ENCODE data around the gene APPBP2.

APPBP2 gene

DNA sequence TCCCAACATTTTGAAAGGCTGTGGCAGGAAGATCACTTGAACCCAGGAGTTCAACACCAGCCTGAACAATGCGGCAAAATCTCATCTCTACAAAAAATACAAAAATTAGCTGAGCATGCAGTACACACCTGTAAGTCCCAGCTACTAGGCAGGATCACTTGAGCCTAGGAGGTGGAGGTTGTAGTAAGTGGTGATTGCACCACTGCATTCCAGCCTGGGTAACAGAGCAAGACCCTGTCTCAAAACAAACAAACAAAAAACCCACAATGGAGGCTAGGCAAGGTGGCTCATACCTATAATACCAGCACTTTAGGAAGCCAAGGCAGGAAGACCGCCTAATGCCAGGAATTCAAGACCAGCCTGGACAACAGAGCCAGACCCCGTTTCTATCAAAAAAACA is 12.0 kb downstream of the APPBP2 start:
- TF ChIP-seq, protein P1, sequence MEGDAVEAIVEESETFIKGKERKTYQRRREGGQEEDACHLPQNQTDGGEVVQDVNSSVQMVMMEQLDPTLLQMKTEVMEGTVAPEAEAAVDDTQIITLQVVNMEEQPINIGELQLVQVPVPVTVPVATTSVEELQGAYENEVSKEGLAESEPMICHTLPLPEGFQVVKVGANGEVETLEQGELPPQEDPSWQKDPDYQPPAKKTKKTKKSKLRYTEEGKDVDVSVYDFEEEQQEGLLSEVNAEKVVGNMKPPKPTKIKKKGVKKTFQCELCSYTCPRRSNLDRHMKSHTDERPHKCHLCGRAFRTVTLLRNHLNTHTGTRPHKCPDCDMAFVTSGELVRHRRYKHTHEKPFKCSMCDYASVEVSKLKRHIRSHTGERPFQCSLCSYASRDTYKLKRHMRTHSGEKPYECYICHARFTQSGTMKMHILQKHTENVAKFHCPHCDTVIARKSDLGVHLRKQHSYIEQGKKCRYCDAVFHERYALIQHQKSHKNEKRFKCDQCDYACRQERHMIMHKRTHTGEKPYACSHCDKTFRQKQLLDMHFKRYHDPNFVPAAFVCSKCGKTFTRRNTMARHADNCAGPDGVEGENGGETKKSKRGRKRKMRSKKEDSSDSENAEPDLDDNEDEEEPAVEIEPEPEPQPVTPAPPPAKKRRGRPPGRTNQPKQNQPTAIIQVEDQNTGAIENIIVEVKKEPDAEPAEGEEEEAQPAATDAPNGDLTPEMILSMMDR (IDR thresholded peaks at IDR 0.05; ENCODE audit: control insufficient read depth, extremely low read depth, insufficient read depth) = no peak
- no peak overlapping the region for H3K4me3 ChIP-seq (ENCODE audit: low read depth, low read length)
- DNase-seq (ENCODE audit: low read depth) = no peak

DNA sequence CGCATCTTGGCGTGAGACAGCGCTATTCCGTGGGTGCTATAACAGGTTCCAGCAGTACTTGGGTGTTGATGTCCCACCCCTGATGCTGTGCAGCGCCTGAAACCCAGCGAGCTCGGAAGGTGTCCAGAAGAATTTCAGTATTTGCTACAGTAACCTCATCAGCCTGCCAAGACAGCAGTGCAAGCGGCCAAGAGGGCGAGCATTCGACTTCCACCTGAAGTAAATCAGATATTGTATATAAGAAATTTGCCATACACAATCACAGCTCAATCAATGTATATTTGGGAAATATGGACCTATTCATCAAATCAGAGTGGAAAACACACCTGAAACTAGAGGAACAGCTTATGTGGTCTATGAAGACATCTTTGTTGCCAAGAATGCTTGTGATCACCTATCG is 13.0 kb downstream of the APPBP2 start:
- TF ChIP-seq, protein P1 (IDR thresholded peaks at IDR 0.05; ENCODE audit: control insufficient read depth, extremely low read depth, insufficient read depth) = no peak
- DNase-seq (ENCODE audit: low read depth) = no peak

DNA sequence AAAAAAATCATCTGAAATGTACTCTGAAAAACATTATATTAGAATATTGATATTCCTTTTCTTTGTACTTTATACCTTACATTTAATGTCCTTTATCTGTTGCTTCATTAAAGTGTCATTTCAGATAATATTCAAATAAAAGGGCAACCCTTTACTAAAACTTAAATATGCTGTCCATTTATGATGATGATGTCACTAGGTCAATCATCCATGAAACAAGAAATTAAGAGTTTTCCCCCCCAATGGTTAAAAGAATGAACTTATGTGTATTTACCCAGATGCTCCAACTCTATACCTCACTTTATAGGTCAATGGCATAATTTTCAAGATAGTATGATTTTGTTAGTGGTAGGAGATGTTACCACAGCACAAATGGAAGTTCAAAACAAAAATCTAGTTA is 15.3 kb downstream of the APPBP2 start:
- no peak for DNase-seq (ENCODE audit: low read depth)
- no peak overlapping the region for H3K4me3 ChIP-seq (ENCODE audit: low read depth, low read length)
- TF ChIP-seq, protein P1 (IDR thresholded peaks at IDR 0.05; ENCODE audit: control insufficient read depth, extremely low read depth, insufficient read depth) = no peak

More for the DNA sequence above, 13.0 kb downstream of the APPBP2 start:
- H3K4me3 ChIP-seq (ENCODE audit: low read depth, low read length) = no peak overlapping the region

DNA sequence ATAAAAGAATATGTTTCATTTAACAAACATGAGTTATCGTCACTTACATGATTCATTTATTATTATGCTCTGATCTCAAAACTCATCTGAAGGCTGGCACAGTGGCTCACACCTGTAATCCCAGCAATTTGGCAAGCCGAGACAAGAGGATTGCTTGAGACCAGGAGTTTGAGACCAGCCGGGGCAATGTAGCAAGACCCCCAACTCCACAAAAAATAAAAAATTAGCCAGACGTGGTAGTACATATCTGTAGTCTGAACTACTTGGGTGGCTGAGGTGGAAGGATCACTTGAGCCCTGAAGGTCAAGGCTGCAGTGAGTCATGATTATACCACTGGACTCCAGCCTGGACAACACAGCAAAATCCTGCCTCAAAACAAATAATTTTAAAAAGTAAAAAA is 16.0 kb downstream of the APPBP2 start:
- no peak overlapping the region for H3K4me3 ChIP-seq (ENCODE audit: low read depth, low read length)
- TF ChIP-seq, protein P1 (IDR thresholded peaks at IDR 0.05; ENCODE audit: control insufficient read depth, extremely low read depth, insufficient read depth) = no peak
- no peak for DNase-seq (ENCODE audit: low read depth)

DNA sequence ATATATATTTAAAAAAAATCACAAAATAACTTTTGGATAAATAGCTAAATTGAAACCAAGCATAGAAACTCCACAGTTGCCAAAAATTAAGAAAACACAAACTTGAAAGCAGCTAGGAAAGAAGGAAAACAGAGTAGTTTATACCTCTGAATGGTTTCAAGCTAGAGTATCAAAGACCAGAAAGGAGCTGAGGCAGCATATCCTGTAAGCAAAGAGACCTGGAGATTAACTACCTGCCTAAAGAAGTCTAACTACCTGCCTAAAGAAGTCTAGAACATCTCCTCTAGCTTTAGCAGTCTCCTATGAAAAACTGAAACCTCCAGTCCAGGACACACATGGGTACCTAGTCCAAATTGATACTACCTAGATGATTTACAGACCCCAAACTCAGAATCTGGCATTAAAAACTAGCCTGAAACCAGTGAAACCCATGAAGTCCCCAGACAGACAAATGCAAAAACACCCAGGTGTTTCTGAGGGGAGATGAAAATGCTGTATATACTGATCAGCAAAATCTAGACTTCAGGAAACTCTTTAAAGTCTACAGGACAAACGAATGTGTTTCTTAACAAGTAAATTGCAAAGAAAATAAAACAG is 17.6 kb downstream of the APPBP2 start:
- no peak for DNase-seq (ENCODE audit: low read depth)
- no peak overlapping the region for H3K4me3 ChIP-seq (ENCODE audit: low read depth, low read length)
- TF ChIP-seq, protein P1 (IDR thresholded peaks at IDR 0.05; ENCODE audit: control insufficient read depth, extremely low read depth, insufficient read depth) = no peak

DNA sequence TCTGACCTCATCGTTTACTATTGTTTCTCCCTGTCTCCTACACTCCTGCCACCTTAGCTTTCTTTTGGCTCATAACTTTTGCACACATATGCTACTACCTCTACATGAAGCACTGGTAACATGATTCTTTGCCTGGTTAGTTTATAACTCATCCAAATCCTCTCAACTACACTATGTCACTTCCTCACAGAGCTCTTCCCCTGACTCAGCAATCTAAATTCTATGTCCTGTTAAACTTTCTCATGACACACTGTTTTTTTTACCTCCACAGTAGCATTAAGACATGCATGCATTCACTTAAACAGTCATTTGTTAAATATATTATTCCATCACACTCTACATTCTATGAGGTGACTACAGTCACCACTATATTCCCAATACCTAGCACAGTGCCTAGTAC is 19.7 kb downstream of the APPBP2 start:
- DNase-seq (ENCODE audit: low read depth) = no peak
- TF ChIP-seq, protein P1 (IDR thresholded peaks at IDR 0.05; ENCODE audit: control insufficient read depth, extremely low read depth, insufficient read depth) = no peak
- no peak overlapping the region for H3K4me3 ChIP-seq (ENCODE audit: low read depth, low read length)

DNA sequence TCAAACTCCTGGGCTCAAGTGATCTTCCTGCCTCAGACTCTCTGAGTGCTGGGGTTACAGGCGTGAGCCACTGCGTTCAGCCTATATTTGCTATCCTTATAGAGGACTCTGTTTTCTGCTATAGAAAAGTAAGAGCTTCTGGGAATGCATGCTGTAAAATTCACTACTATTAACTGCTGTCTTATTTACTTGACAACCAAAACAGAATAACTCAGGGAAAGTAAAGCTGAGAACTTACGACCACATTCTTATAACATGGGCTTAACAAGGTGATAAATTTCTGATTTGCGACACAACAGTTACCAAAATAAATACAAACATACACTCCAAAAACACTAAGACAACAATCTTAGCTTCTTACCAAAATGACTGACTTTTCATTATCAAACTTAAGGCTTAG is 23.9 kb downstream of the APPBP2 start:
- H3K4me3 ChIP-seq (ENCODE audit: low read depth, low read length) = no peak overlapping the region
- DNase-seq (ENCODE audit: low read depth) = no peak
- TF ChIP-seq, protein P1 (IDR thresholded peaks at IDR 0.05; ENCODE audit: control insufficient read depth, extremely low read depth, insufficient read depth) = no peak

Data from LNCaP clone FGC (cell line).